ENCODE measurements around the gene NKAIN2.

Gene NKAIN2

DNA sequence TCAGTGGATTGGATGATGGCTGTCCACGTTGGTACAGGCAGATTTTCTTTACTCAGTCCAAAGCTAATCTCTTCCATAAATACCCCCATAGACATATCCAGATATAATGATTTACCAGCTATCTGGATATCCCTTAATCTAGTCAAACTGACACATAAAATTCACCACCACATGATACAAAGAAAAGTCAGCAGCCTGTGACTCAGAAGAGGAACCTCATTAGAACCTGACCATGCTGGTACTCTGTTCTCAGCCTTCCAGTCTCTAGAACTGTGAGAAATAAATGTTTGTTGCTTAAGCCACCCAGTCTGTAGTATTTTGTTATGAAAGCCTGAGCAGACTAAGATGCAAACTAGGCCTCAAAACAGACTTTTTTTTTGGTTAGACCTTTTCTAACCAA, 727.3 kb downstream of the NKAIN2 start:
- intact Hi-C loops (cut with DNase I; ENCODE audit: low total_unique reads), result no loop called here
- Histone ChIP-seq H3K36me3 (no peaks in the 10 kb centered on the region), H3K4me1 (no peaks in the 10 kb centered on the region), H3K9me3 (no peaks in the 10 kb centered on the region), H3K27me3 (no peaks in the 10 kb centered on the region), H3K4me3 (no peak overlapping the region), H3K27ac (no peak overlapping the region)
- no peak for DNase-seq
- TF ChIP-seq CTCF (IDR thresholded peaks at IDR 0.05), result no peak

GRCh38 chr6:124535299-124535698, 731.6 kb downstream of the NKAIN2 start:
- Histone ChIP-seq H3K4me1 (no peaks in the 10 kb centered on the region), H3K27ac (no peak overlapping the region), H3K4me3 (no peak overlapping the region), H3K36me3 (no peaks in the 10 kb centered on the region), H3K9me3 (no peaks in the 10 kb centered on the region), H3K27me3 (no peaks in the 10 kb centered on the region)
- no peak for TF ChIP-seq CTCF (IDR thresholded peaks at IDR 0.05)
- intact Hi-C loops (cut with DNase I; ENCODE audit: low total_unique reads), result no loop called here
- DNase-seq, result no peak

GRCh38 chr6:124535746-124536145, 732.1 kb downstream of the NKAIN2 start:
- H3K27me3 ChIP-seq, result no peaks in the 10 kb centered on the region
- no peaks in the 10 kb centered on the region for H3K4me1 ChIP-seq
- no peak for DNase-seq
- no peaks in the 10 kb centered on the region for H3K36me3 ChIP-seq
- no peak for TF ChIP-seq CTCF (IDR thresholded peaks at IDR 0.05)
- intact Hi-C loops (cut with DNase I; ENCODE audit: low total_unique reads), result no loop called here
- H3K4me3 ChIP-seq, result no peak overlapping the region
- H3K9me3 ChIP-seq, result no peaks in the 10 kb centered on the region
- H3K27ac ChIP-seq, result no peak overlapping the region

DNA sequence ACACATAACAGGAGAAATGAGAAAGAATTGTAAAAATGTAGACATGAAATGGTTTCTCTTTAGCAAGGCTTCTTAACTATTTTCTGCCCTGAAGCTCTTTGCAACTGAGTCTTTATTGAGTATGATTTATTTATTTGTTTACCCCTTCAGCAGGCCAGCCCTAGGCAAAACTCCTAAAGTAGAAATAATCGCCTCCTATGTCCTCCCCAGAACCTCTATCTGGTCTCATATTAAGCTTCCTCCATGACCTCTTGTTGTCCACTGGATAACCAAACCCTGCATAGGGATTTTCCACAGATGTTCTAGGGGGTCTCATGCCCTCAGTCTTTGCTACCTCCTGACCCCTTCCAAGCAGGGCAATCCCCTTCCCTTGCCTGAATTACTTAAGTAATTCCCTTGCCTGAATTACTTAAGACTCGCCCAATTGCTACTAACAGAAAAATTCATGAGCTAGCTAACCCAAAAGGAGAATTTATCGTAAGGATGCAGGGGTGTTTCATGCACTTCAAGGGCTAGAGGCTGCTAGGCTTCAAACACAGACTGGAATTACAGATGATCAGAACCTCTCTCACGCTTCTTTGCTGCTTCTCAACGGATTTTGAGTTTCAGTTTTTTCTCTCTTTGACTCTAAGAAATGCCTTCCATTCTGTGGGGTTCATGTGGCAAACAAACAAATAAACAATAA, 732.6 kb downstream of the NKAIN2 start:
- no peak for DNase-seq
- H3K36me3 ChIP-seq, result no peaks in the 10 kb centered on the region
- TF ChIP-seq CTCF (IDR thresholded peaks at IDR 0.05), result no peak

DNA sequence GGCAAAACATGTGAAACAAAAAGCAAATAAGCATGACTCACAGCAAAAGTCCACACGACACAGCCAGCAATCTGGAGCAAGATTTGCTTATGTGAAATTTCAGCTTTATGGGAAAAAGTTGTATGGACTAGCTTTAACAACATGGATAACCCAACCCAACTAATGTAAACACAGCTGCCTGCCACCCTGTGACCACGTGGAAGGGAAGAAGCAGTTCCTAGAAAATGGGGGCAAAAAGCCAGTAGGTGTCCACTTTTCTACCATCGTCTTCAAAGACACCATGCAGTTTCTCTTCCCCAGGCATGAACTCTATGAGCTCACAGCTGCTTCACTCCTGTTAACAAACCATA, 733.2 kb downstream of the NKAIN2 start:
- Histone ChIP-seq H3K4me1 (no peaks in the 10 kb centered on the region), H3K36me3 (no peaks in the 10 kb centered on the region), H3K9me3 (no peaks in the 10 kb centered on the region), H3K27ac (no peak overlapping the region), H3K27me3 (no peaks in the 10 kb centered on the region), H3K4me3 (no peak overlapping the region)
- TF ChIP-seq CTCF (IDR thresholded peaks at IDR 0.05), result no peak
- intact Hi-C loops (cut with DNase I; ENCODE audit: low total_unique reads), result no loop called here
- DNase-seq, result no peak

More for the DNA sequence above, 732.6 kb downstream of the NKAIN2 start:
- no peaks in the 10 kb centered on the region for H3K4me1 ChIP-seq
- intact Hi-C loops (cut with DNase I; ENCODE audit: low total_unique reads), result no loop called here
- H3K4me3 ChIP-seq, result no peak overlapping the region
- no peak overlapping the region for H3K27ac ChIP-seq
- H3K9me3 ChIP-seq, result no peaks in the 10 kb centered on the region
- no peaks in the 10 kb centered on the region for H3K27me3 ChIP-seq

- H3K27ac ChIP-seq, result no peak overlapping the region
- H3K9me3 ChIP-seq, result no peaks in the 10 kb centered on the region
- no peak for DNase-seq
- no peak overlapping the region for H3K4me3 ChIP-seq
- H3K27me3 ChIP-seq, result no peaks in the 10 kb centered on the region
- H3K36me3 ChIP-seq, result no peaks in the 10 kb centered on the region
- no peak for TF ChIP-seq CTCF (IDR thresholded peaks at IDR 0.05)
- H3K4me1 ChIP-seq, result no peaks in the 10 kb centered on the region
- intact Hi-C loops (cut with DNase I; ENCODE audit: low total_unique reads), result no loop called here
Observed at GRCh38 chr6:124539096-124539495, 735.4 kb downstream of the NKAIN2 start.

Measured in tibial artery (tissue), 4 donors.